Activated CD4-positive, CD25-positive, alpha-beta regulatory T cell treated with anti-CD3 and anti-CD28 coated beads, Interleukin-2, amount 50 U/mL, for 72 hours (primary cell): ENCODE results near the gene ANKRD44.
"Not testable (repeated sequence)": the region's sequence is repeated elsewhere in the genome, so short reads cannot be mapped to it uniquely, and the experiment has no call there.

ENCODE experiments used
- DNase-seq: peaks from one replicate; pipeline ENCODE4 v3.0.0; 2021

Gene ANKRD44

DNA sequence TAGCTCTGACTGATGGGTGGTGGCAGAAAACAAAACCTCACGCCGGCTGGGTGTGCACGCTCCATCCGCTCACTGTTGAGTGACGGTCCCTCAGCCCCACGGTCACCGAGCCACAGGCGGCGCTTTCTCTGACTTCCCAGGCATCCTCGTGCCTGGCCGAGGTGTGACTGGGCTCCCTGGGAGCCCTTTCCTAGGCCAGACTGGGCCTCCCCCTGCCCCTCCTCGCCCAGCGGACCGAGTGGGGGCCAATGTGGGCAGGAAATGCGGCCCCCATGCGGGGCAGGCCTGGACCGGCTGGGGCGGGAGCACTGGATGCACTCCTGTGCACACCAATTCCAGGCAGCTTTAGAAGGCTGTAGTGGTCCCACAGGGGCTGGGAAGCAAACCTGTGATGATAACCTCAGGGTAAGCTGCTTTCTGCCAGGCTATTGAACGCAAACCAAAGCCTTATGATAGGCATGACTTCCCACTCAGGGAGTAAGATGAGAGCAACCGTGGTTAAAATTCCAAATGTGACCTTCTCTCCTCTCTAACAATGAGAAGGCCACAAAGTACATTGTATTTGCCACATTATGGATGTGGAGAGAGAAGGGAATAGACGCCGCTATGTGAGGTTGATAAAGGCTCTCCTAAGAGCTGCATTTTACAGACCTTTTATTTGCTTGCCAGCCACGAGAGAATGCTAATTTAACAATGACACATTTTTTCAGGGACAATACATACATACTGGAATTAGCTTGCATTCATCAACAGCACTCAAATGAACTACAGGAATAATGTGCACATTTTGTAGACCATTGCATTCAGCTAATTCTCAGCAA is 300.2 kb downstream of the ANKRD44 start:
- DNase-seq, result no peak

- DNase-seq, result not testable (repeated sequence)
These were observed 301.7 kb downstream of the ANKRD44 start for GRCh38 chr2:197008741-197009341.

- DNase-seq, result no peak
These were observed 302.6 kb downstream of the ANKRD44 start for GRCh38 chr2:197007716-197008628.

DNA sequence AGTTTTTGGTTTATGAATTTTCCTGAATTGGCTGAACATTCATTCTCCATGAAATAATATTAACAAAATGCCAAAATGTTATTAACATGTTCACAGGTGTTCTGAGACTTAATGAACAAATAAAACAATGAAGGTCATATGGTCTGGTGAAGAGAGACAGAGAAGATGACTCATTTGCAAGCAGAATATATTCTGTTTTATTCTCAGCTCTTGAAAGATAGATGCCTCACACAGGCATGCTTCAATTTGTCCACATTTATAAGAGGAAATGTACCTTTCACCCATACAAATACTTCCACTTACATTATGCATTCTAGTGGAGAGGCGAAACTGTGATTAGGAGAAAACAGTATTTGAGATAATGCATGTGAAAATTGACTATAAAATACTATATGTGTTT is 308.7 kb downstream of the ANKRD44 start:
- no peak for DNase-seq

GRCh38 chr2:196995757-196996314 is 314.7 kb downstream of the ANKRD44 start:
- no peak for DNase-seq

- DNase-seq, result no peak
These were observed 315.8 kb downstream of the ANKRD44 start for GRCh38 chr2:196994764-196995163.

DNA sequence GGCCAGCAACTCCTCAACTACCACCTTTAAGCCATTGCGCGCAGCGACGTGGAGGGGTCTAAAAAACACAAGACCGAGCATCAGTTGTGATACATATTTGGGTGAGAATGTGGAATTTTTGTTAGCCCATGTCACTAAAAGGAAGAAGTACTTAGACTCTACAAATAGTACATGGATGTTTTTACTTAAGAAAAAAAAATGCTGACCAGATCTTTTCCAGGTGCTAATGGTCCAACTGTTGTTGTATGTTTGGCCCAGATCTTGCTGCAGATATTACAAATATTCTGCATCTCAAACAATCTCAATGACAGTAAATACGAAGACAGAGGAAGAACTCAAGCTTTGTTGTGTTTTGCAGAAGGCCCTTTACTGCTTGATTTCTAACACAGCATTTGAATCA is 317.0 kb downstream of the ANKRD44 start:
- no peak for DNase-seq

DNA sequence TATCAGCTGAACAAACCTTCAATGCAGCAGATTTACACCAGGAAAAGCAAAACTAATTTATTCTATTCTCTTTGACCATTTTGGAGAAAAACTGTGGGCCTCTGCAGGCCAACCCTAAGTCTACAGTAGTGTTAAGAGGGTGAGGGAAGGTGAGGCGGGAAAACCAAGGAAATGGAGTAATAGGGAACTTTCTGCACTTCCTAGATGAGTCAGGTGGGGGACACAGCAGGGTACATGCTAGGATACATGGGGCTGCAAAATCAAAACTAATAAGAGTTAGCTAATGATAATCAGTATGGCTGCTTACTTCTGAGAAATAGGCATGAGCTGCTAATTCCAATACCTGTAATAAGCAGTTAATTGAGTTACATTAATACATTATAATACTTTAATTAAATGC is 318.1 kb downstream of the ANKRD44 start:
- no peak for DNase-seq

- no peak for DNase-seq
These were observed 319.7 kb downstream of the ANKRD44 start for GRCh38 chr2:196990788-196991461.

DNA sequence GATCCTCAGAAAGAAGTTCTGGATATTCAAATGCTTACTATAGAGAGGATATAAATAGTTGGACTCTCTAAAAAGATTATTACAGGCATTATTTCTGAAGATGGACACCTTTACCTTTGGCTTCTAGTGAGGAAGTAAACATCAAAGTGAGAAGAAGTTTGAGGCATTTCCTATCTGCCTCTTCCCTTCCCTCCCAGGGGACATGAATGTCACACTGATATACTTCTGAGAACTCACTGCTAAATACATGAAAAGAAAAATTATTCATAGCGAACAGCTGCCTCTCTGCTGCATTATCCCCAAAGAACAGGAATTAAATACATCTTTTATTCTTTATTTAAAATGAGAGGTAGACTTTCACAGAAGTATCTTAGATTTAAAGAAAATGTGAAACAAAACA is 320.5 kb downstream of the ANKRD44 start:
- DNase-seq, result no peak

DNA sequence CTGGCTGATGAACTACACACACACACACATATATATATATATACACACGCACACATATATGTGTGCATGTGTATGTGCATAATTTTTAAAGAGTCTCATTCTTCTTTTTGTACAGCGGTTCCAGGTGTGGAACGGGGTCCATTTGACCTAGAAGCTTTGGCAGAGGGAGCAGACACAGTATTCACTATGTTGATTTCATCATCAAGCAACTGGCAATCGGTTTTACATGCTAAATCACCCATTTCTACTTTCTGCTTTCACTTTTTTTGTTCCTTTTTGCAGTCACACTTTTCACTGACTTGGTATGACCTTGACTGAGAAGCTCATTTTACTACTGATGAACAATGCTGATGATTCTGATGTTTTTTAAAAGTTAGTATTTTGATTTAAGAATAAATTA is 321.1 kb downstream of the ANKRD44 start:
- DNase-seq, result no peak

DNA sequence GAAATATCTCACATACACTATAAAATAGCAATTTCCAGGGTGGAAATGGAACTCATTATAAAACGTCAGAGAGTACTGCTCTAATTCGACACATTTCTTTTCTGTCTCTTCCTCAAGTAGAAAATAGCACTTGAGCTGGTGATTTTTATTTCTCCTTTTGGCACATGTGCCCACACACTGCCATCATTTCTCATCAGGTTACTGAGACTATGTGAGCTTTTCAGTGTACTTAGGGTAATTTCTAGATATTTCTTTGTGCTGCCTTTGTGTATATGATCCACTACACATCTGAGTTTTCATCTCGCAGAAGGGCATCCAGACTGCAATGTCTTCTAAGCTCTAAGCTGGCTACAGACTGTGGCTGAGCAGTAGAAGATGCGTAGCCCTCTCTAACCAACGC is 321.9 kb downstream of the ANKRD44 start:
- no peak for DNase-seq

DNA sequence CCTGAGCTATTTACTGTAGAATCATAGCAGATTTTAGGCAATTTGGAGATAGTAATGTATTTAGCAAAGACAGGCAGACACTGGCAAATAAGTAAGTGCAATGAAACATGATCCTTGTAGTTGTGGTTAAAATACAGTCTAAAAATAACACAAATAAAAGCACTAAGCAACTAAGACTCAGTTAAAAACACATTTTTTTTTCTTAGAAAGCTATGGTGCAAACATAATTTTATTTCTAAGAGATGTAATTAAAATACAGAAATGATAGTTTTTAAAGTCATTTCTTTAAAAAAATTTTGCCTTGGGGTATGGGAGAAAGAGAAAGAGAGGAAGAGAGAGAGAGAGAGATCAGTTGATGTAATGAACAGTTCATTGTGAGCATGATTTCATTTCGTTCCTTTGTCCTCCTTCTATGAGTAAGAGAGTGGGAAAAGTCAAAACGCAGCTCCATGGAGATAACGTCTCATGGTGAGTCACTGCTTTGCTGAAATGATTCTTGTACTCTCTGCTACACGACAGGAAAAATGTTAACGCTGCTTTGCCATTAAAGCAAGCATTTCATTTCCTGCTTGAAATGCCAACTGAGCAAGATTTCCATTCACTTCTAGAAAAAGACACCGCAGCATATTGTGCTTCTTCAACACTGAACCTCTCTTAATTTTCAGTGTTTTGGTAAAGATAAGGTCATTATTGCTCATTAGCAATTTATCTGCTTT is 322.8 kb downstream of the ANKRD44 start:
- no peak for DNase-seq

GRCh38 chr2:196987298-196987648 is 323.3 kb downstream of the ANKRD44 start:
- DNase-seq, result no peak

- DNase-seq, result no peak
These were observed 324.9 kb downstream of the ANKRD44 start for GRCh38 chr2:196985511-196986183.

GRCh38 chr2:196984903-196985302 is 325.7 kb downstream of the ANKRD44 start:
- no peak for DNase-seq

GRCh38 chr2:196983934-196984333 is 326.6 kb downstream of the ANKRD44 start:
- no peak for DNase-seq

DNA sequence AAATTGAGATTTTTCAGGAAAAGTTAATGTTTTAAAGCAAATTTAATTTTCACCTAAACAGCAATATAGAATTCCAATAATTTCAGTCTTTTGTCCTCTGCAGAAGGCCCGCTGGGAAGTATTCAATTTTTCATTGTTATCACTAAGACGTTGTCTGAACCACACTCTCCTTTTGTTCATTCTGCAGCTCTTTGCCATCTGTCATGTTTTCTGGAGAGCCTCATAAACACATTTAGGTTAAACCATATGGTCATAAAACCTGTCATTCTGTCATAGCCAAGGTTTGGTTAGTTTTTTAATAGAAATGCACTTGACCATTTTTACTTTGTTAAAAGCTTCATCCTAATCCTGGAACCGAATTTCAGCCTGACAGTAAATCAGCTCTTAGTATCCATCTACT is 330.1 kb downstream of the ANKRD44 start:
- no peak for DNase-seq

- DNase-seq, result no peak
These were observed 330.6 kb downstream of the ANKRD44 start for GRCh38 chr2:196980001-196980400.

GRCh38 chr2:196977507-196977906 is 333.1 kb downstream of the ANKRD44 start:
- DNase-seq, result no peak

- no peak for DNase-seq
These were observed 335.6 kb downstream of the ANKRD44 start for GRCh38 chr2:196974970-196975369.
